ENCODE data around the gene MVB12B. TPM values are rescaled to one million over a fixed set of nuclear protein-coding genes. Genes with fewer than 3 reads are reported as not detected.

The MVB12B gene
- total RNA-seq, 4 donors from 2014 or later = 7.9 to 28.9 (median 14.4) TPM

DNA sequence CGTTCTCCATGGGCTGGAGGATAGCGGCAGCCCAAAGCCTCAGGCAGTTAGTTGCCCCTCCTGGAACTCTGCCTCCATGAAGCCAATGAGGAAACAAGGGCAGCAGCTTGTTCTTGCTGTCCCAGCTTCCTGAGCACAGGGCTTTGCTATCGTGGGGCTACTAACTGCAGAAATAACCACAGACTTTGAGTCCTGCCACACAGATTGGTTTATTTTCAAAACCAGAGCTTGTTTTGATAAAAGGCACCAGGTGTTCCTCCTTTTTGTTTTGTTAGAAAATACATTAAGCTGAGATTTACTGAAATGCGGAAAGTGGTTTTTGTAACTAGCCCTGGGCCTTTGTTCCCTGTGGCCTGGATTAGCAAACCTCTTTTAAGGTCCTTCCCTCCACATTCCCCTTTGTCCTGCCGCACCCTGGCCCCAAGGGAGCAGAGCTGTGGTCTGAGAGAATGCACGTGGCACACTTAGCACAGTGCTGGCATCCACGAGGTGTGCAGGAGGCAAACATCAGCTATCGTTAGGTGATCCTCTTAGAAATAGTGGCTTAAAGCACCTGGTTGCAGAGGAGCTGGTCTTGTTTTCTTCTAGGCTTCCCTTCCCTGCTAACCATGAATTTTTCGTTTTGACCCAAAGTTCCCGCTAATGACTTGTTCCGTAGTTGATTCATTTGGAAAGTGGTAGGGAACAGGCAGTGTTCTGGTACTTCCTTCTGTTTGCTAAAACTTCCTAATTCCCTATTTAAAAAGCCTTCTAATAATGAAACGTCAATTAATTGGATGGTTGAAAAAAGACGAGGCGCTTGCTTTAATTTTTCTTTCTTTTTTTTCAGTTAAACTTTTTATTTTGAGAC, 21.5 kb downstream of the MVB12B start:
- Histone ChIP-seq H3K4me3 (no peak overlapping the region), H3K27ac (peak overlapping the region; percentile 12 to 51 (median 32)), H3K36me3 (no peaks in the 10 kb centered on the region), H3K27me3 (no peaks in the 10 kb centered on the region), H3K9me3 (no peaks in the 10 kb centered on the region), H3K4me1 (peaks cover 3 to 16% (median 6%) of the 10 kb centered on the region in 4 donors)
- TF ChIP-seq POLR2A (IDR thresholded peaks at IDR 0.05) = no peak
- TF ChIP-seq, protein P1, sequence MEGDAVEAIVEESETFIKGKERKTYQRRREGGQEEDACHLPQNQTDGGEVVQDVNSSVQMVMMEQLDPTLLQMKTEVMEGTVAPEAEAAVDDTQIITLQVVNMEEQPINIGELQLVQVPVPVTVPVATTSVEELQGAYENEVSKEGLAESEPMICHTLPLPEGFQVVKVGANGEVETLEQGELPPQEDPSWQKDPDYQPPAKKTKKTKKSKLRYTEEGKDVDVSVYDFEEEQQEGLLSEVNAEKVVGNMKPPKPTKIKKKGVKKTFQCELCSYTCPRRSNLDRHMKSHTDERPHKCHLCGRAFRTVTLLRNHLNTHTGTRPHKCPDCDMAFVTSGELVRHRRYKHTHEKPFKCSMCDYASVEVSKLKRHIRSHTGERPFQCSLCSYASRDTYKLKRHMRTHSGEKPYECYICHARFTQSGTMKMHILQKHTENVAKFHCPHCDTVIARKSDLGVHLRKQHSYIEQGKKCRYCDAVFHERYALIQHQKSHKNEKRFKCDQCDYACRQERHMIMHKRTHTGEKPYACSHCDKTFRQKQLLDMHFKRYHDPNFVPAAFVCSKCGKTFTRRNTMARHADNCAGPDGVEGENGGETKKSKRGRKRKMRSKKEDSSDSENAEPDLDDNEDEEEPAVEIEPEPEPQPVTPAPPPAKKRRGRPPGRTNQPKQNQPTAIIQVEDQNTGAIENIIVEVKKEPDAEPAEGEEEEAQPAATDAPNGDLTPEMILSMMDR (IDR thresholded peaks at IDR 0.05) = no peak
- DNase-seq = no peak

DNA sequence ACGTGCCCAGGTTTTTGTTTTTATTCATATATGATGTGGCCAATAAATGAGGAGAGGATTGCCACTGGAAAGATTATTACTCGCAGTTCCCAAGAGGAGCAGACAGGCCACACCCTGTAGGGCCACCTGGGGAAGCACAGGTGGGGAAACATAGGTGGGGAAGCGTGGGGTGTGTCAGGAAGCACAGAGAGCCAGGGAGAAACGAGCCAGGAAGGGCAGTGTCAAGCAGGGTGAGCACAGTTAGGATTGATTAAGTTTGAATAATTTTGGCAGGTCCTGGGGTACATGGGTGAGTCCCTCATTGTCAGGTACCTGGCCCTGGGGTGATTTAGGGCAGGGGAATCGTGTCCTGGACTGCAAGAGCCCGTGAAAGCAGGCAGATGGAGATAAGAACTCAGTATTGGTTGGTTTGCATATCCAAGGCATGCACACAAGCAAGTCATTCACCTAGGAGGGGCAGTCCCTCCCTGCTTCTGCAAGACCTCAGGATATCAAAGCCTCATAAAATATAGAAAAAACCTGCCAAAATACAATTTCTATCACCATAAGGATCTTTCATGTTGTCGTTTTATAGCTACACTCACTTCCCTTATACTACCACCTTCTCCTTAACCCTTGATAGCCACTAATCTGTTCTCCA, 22.4 kb downstream of the MVB12B start:
- peaks cover 3 to 16% (median 6%) of the 10 kb centered on the region in 4 donors for H3K4me1 ChIP-seq
- no peak overlapping the region for H3K4me3 ChIP-seq
- TF ChIP-seq, protein P1 (IDR thresholded peaks at IDR 0.05) = no peak
- TF ChIP-seq POLR2A (IDR thresholded peaks at IDR 0.05) = no peak
- no peaks in the 10 kb centered on the region for H3K27me3 ChIP-seq
- H3K27ac ChIP-seq = peak overlapping the region in 3 of 4 donors; percentile 15 to 73 (median 36)
- no peaks in the 10 kb centered on the region for H3K9me3 ChIP-seq
- H3K36me3 ChIP-seq = no peaks in the 10 kb centered on the region
- peak in 1 of 3 donors; percentile 64 for DNase-seq

- TF ChIP-seq, protein P1 (IDR thresholded peaks at IDR 0.05) = no peak
- no peak for TF ChIP-seq POLR2A (IDR thresholded peaks at IDR 0.05)
- Histone ChIP-seq H3K4me3 (no peak overlapping the region), H3K9me3 (no peaks in the 10 kb centered on the region), H3K36me3 (no peaks in the 10 kb centered on the region), H3K27ac (peak overlapping the region in 1 of 4 donors; percentile 9), H3K27me3 (no peaks in the 10 kb centered on the region), H3K4me1 (no peaks in the 10 kb centered on the region)
- no peak for DNase-seq
Measured at GRCh38 chr9:126354887-126355770, 28.5 kb downstream of the MVB12B start.

- H3K4me3 ChIP-seq = no peak overlapping the region
- H3K4me1 ChIP-seq = no peaks in the 10 kb centered on the region
- H3K27ac ChIP-seq = no peak overlapping the region
- TF ChIP-seq POLR2A (IDR thresholded peaks at IDR 0.05) = no peak
- TF ChIP-seq, protein P1 (IDR thresholded peaks at IDR 0.05) = no peak
- H3K36me3 ChIP-seq = no peaks in the 10 kb centered on the region
- H3K9me3 ChIP-seq = no peaks in the 10 kb centered on the region
- H3K27me3 ChIP-seq = no peaks in the 10 kb centered on the region
- DNase-seq = no peak
Measured at GRCh38 chr9:126357074-126357473, 30.4 kb downstream of the MVB12B start.

DNA sequence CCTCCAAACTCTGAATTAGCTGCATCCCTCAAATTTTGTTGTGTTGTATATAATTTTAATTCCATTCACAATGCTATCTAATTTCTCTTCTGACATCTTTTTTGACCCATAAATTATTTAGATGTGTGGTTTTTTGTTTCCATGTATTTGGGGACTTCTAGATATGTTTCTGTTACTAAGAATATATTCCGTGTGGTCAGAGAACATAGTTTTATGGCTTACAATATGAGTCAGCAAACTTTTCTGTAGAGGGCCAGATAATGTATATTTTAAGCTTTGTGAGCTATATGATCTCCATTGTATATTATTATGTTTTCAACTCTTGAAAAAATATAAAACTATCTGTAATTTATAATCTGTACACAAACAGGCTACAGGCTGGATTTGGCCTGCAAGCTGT, 33.4 kb downstream of the MVB12B start:
- Histone ChIP-seq H3K9me3 (peaks cover 0 to 2% (median 0%) of the 10 kb centered on the region in 4 donors), H3K4me3 (no peak overlapping the region), H3K4me1 (peaks cover 0 to 3% (median 0%) of the 10 kb centered on the region in 4 donors), H3K27me3 (no peaks in the 10 kb centered on the region), H3K36me3 (no peaks in the 10 kb centered on the region), H3K27ac (no peak overlapping the region)
- no peak for TF ChIP-seq POLR2A (IDR thresholded peaks at IDR 0.05)
- TF ChIP-seq, protein P1 (IDR thresholded peaks at IDR 0.05) = no peak
- no peak for DNase-seq

All from Peyer's patch (tissue), 4 donors.